Measurements from ENCODE around the gene NUP214. TPM values are rescaled to one million over a fixed set of nuclear protein-coding genes. Genes with fewer than 3 reads are reported as not detected.

Gene NUP214
- total RNA-seq, 4 donors from 2014 or later: 25.8 to 68.2 (median 36.9) TPM

DNA sequence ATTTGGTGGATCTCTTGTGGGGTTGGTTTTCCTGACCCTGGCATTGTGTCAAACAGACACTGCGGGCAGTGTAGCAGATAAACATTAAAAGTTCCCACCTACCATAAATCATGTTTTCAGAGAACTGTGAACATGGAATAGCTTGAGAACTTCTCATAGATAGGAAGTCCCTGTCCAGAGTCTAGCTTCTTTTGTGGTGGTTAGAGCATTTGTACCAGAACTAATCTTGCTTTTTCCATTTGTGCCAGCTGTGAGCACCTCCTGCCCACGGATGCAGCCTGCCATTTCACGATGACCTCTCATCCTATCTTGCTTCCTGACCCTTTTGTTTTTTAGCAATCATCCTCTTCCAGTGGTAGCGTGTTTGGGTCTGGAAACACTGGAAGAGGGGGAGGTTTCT lies 89.5 kb downstream of the NUP214 start:
- no peak for TF ChIP-seq CTCF (IDR thresholded peaks at IDR 0.05)
- TF ChIP-seq EP300 (IDR thresholded peaks at IDR 0.05): no peak
- TF ChIP-seq POLR2AphosphoS5 (IDR thresholded peaks at IDR 0.05): no peak
- TF ChIP-seq POLR2A (IDR thresholded peaks at IDR 0.05): no peak
- peaks cover 2 to 42% (median 2%) of the 10 kb centered on the region in 3 donors for H3K4me1 ChIP-seq
- H3K9me3 ChIP-seq: peaks cover 0 to 9% (median 0%) of the 10 kb centered on the region in 3 donors
- peak overlapping the region in 1 of 4 donors; percentile 7 for H3K27ac ChIP-seq
- no peak overlapping the region for H3K4me3 ChIP-seq
- WGBS, 2 donors (ENCODE audit: low coverage in 1 of 2): 44 to 83% methylated on average over 3 of the region's 4 CpGs
- H3K36me3 ChIP-seq: peaks cover 0 to 43% of the 10 kb centered on the region in 2 donors
- no peaks in the 10 kb centered on the region for H3K27me3 ChIP-seq
- ATAC-seq: no peak

- Histone ChIP-seq H3K27me3 (no peaks in the 10 kb centered on the region), H3K9me3 (peaks cover 0 to 7% (median 0%) of the 10 kb centered on the region in 3 donors), H3K36me3 (peaks cover 0 to 35% of the 10 kb centered on the region in 2 donors), H3K4me1 (peaks cover 2 to 42% (median 2%) of the 10 kb centered on the region in 3 donors), H3K4me3 (no peak overlapping the region), H3K27ac (peak overlapping the region in 3 of 4 donors; percentile 59 to 67 (median 61))
- no peak for TF ChIP-seq EP300 (IDR thresholded peaks at IDR 0.05)
- TF ChIP-seq POLR2AphosphoS5 (IDR thresholded peaks at IDR 0.05): no peak
- no peak for TF ChIP-seq CTCF (IDR thresholded peaks at IDR 0.05)
- no peak for TF ChIP-seq POLR2A (IDR thresholded peaks at IDR 0.05)
- 59 to 71% methylated on average over 3 to 4 of the region's 4 CpGs for WGBS, 2 donors (ENCODE audit: low coverage in 1 of 2)
- no peak for ATAC-seq
Observed at GRCh38 chr9:131216806-131217205, 91.4 kb downstream of the NUP214 start.

- Histone ChIP-seq H3K4me1 (peaks cover 2 to 42% (median 2%) of the 10 kb centered on the region in 3 donors), H3K27ac (peak overlapping the region; percentile 41 to 67 (median 60)), H3K9me3 (peaks cover 0 to under 1% (median 0%) of the 10 kb centered on the region in 3 donors), H3K4me3 (no peak overlapping the region), H3K36me3 (peaks cover 0 to 34% of the 10 kb centered on the region in 2 donors), H3K27me3 (no peaks in the 10 kb centered on the region)
- TF ChIP-seq POLR2AphosphoS5 (IDR thresholded peaks at IDR 0.05): no peak
- no peak for TF ChIP-seq EP300 (IDR thresholded peaks at IDR 0.05)
- TF ChIP-seq POLR2A (IDR thresholded peaks at IDR 0.05): no peak
- no peak for TF ChIP-seq CTCF (IDR thresholded peaks at IDR 0.05)
- 29 to 35% methylated on average over 5 to 6 of the region's 6 CpGs for WGBS, 2 donors (ENCODE audit: low coverage in 1 of 2)
- ATAC-seq: no peak
Observed at GRCh38 chr9:131217331-131218031, 92.1 kb downstream of the NUP214 start.

GRCh38 chr9:131218370-131218769 lies 93.0 kb downstream of the NUP214 start:
- ATAC-seq: no peak
- 71 to 88% methylated on average over 1 to 5 of the region's 5 CpGs for WGBS, 2 donors (ENCODE audit: low coverage in 1 of 2)
- TF ChIP-seq POLR2AphosphoS5 (IDR thresholded peaks at IDR 0.05) (no peak), POLR2A (IDR thresholded peaks at IDR 0.05) (no peak), CTCF (IDR thresholded peaks at IDR 0.05) (no peak), EP300 (IDR thresholded peaks at IDR 0.05) (no peak)
- no peaks in the 10 kb centered on the region for H3K27me3 ChIP-seq
- H3K27ac ChIP-seq: peak overlapping the region in 1 of 4 donors; percentile 67
- H3K4me3 ChIP-seq: no peak overlapping the region
- H3K36me3 ChIP-seq: peaks cover 0 to 42% of the 10 kb centered on the region in 2 donors
- H3K9me3 ChIP-seq: no peaks in the 10 kb centered on the region
- H3K4me1 ChIP-seq: peaks cover 2 to 42% (median 2%) of the 10 kb centered on the region in 3 donors

DNA sequence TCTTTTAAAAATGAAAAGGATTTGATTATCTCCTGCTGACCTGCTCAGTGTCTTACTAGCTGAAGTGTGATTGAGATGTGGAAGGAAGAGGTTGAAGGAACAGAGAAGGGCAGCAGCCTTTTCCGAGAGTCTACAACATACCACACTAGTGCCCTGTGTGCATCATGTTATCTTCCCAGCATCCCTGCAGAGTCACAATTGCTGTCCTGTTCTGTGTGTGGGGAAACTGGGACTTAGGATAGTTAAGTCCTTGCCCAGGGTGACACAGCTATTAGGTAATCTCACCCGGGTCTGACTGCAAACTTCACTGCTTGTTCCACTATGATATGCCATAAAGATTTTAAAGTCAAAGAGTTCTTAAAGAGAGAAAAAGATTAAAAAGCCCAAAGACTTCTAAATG lies 95.1 kb downstream of the NUP214 start:
- H3K27me3 ChIP-seq: no peaks in the 10 kb centered on the region
- peaks cover 0 to 58% of the 10 kb centered on the region in 2 donors for H3K36me3 ChIP-seq
- H3K9me3 ChIP-seq: no peaks in the 10 kb centered on the region
- peaks cover 2 to 25% (median 2%) of the 10 kb centered on the region in 3 donors for H3K4me1 ChIP-seq
- no peak overlapping the region for H3K4me3 ChIP-seq
- WGBS, 2 donors (ENCODE audit: low coverage in 1 of 2): 90 to 95% methylated on average over 2 of the region's 2 CpGs
- H3K27ac ChIP-seq: no peak overlapping the region
- no peak for ATAC-seq
- no peak for TF ChIP-seq EP300 (IDR thresholded peaks at IDR 0.05)
- no peak for TF ChIP-seq CTCF (IDR thresholded peaks at IDR 0.05)
- TF ChIP-seq POLR2A (IDR thresholded peaks at IDR 0.05): no peak
- TF ChIP-seq POLR2AphosphoS5 (IDR thresholded peaks at IDR 0.05): no peak

Measured in gastroesophageal sphincter (tissue), 4 donors.